HTR-8/SVneo (cell line): ENCODE data around the gene GET4.
A peak's percentile ranks its signal among the peaks of the same experiment; 100 is the strongest.
"Not testable (repeated sequence)": the region's sequence is repeated elsewhere in the genome, so short reads cannot be mapped to it uniquely, and the experiment has no call there.

Experiments used
- DNase-seq: peaks from one replicate; pipeline ENCODE4 v3.0.0; 2011; ENCODE audit warnings: low spot score, mixed read lengths; ENCODE audit not compliant: insufficient read length
- FAIRE-seq: peaks from 2 replicates; lab custom pipeline; 2011; peaks lifted over from hg19 to GRCh38; lab: Jason Lieb, UNC

Gene GET4

DNA sequence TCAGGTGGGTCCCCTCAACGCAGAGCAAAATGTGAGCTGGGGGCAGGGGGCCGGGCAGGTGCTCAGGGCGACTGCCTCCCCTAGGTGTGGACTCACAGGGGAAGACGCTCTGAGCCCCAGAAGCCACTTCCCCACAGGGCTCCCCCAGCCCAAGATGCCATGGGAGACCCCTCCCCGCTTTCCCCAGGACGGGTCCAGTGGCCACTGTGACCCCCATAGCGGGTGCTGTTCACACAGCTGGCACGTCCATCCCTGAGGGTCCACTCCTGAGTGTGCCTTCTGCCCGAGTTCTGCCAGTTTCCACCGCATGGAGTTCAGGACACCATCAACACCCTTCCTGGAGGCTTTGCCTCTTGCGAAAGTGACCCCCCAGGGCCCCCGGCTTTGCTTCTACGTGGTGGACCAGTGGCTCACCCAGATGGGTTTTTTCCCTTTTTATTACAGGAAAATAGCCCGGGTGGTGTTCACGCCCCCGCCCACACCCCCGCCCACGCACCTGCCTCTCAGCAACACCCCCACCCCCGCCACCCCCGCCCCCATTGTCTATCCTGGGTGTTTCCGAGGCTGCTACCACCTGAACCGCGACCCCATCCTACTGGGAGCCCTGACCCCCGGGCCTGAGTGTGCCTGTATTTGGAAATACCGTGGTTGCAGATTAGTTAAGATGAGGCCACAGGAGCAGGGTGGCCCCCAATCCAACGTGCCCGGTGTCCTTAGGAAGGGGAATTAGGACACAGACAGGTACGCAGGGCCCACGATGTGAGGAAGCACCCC is 46.2 kb downstream of the GET4 start:
- no peak for DNase-seq
- FAIRE-seq, result no peak

DNA sequence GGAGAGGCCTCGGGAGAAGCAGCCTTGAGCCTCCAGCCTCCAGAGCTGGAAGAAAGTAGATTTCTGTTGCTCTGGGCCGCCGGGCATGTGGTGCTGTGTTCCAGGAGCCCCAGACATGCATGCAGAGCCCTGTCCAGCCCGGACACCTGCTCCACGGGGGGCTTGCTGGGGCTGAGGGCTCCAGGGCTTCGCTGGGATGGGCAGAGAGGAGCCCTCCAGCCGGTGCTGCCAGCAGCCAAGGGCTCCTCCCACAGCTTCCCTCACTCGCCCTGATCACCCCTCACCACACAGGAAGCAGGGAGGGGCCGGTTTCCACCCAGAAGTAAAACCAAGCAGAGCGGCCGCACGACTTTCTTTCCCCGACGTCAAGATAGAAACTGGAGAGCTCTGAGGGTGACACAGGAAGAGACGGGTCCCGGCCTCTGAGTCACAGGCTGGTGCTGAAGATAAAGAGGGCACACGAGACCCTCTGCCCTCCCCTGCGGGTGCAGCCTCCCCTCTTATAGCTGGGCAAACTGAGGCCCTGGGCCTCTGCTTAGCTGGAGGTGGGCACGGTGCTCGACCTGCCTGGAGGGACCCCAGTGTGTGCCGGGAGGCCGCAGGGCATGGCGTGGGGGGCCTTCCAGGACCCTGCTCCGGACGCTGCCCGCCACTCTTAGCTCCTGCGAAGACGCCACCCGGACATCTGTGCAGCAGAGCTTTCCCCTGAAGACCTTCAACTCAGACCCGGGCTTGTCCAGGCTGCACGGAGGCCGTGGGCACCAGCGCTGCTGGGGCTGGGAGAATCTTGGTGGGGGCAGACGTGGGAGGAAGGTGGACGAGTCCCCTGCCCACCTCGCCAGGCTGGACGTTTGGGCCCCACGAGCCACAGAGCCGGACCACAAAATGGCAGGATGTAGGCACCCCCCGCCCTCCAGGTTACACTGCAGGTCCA is 47.0 kb downstream of the GET4 start:
- FAIRE-seq, result peak; percentile 42
- DNase-seq, result peak; percentile 86

DNA sequence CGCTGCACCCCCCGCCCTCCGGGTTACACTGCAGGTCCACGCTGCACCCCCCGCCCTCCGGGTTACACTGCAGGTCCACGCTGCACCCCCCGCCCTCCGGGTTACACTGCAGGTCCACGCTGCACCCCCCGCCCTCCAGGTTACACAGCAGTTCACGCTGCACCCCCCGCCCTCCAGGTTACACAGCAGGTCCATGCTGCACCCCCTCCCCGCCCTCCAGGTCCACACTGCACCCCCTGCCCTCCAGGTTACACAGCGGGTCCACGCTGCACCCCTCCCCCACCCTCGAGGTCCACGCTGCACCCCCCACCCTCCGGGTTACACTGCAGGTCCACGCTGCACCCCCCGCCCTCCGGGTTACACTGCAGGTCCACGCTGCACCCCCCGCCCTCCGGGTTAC is 47.7 kb downstream of the GET4 start:
- DNase-seq, FAIRE-seq: not testable (repeated sequence)

DNA sequence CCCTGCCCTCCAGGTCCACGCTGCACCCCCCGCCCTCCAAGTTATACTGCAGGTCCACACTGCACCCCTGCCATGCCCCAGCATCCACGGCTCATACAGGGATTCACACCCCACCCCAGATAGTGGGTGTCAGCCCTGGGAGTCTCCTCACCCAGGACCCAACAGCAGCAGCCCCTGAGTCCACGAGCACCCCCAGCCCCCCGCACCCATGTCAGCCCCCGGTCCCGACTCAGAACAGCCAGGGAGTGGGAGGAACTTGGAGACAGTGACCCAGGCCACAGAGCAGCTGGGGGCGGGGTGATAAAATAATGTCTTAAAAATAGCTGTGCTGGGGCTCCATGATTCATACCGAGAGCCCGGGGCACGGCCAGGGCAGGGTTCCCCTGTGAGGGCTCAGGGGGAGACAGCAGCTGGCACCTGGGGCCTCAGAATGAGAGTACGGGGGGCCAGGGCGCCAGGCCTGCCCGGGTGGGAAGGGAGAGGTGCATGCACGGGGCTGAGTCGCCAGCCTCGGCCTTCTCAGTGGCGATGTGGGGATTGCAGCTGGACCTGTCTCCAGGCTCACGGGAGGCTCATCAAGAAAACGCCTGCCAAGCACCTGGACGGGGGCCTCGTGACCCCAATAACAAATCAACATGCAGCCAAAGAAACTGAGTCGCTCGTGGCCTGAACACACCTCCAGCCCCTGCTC is 48.3 kb downstream of the GET4 start:
- DNase-seq (no peak), FAIRE-seq (no peak)

- DNase-seq (no peak), FAIRE-seq (no peak)
Measured at GRCh38 chr7:925601-926000, 49.2 kb downstream of the GET4 start.

DNA sequence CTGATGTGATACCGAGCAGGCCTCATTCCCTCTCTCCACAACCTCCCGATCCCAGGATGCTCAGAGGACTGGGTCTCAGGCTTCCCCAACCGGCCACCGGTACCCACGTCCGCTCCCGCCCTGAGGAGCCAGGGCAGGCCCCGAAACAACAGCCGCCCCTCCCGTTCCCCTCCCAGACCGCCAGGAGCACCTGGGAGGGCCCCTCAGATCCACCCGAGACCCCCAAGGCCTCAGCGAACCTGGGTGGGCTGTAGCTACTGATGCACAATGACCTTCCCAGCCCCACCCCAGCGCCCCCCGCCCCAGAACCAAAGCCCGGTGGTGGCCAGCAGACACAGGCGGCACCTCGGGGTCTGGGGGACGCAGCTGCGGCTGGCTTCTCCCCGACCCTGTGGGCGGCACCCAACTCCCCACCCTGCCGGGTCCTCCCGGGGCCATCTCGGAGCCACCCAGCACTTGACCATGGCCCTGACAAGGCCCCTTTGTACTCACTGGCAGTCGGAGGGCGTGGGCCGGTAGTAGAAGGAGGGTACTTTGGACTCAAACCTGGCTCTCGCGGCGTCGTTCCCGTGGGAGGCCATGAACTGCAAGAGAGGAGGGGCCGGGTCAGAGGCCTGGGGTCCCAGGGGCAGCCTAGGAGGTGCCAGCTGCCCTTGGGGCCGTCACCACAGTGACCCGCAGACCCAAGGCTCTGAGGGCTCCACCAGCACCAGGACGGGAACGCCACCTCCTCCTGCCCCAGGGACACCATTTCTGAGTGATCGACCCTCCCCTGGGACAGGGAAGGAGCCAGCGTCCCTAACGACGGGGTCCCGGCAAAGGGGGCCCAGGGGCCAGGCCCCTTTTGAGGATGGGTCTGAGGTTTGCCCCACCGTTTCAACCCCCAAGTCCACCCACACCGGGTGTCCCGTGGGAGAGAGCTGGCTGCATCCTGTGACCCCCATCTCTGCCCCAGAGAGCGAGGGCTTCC is 50.0 kb downstream of the GET4 start:
- no peak for FAIRE-seq
- DNase-seq, result no peak

GRCh38 chr7:927031-927671 is 50.8 kb downstream of the GET4 start:
- no peak for FAIRE-seq
- DNase-seq, result no peak

- FAIRE-seq (no peak), DNase-seq (no peak)
Measured at GRCh38 chr7:929311-929711, 53.0 kb downstream of the GET4 start.

DNA sequence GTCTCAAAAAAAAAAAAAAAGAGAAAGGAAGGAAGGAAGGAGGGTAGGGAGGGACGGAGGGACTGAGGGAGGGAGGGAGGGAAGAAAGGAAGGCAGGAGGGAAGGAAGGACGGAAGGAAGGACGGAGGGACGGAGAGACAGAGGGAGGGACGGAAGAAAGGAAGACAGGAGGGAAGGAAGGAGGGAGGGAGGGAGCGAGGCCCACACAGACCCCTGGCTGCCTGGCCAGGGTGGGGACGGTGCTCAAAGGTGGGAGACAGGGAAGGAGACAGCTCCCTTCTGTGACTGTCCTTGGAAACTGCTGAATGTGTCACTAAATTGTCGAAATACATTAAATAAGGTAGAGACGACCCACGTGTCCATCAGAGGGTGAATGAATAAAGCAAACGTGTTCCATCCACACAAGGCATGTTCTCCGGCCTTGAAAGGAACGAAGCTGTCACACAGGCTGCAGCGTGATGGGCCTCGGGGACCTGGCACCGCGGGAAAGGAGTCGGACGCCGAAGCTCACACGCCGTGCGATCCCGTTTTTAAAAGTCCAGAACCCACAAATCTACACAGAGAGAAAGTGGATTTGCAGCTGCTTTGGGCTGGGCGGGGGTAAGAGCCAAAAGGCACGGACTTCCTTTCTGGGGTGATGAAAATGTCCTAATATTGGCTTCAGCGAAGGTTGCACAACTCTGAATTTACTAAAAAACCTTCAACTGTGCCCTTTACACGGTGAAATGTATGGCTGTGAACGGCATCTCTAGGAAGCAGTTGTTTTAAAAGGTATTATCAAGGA is 54.8 kb downstream of the GET4 start:
- DNase-seq, result no peak
- FAIRE-seq, result peak; percentile 31

GRCh38 chr7:931871-932650 is 55.7 kb downstream of the GET4 start:
- DNase-seq (no peak), FAIRE-seq (no peak)

- FAIRE-seq, result no peak
Measured at GRCh38 chr7:932651-932975, 56.3 kb downstream of the GET4 start.

DNA sequence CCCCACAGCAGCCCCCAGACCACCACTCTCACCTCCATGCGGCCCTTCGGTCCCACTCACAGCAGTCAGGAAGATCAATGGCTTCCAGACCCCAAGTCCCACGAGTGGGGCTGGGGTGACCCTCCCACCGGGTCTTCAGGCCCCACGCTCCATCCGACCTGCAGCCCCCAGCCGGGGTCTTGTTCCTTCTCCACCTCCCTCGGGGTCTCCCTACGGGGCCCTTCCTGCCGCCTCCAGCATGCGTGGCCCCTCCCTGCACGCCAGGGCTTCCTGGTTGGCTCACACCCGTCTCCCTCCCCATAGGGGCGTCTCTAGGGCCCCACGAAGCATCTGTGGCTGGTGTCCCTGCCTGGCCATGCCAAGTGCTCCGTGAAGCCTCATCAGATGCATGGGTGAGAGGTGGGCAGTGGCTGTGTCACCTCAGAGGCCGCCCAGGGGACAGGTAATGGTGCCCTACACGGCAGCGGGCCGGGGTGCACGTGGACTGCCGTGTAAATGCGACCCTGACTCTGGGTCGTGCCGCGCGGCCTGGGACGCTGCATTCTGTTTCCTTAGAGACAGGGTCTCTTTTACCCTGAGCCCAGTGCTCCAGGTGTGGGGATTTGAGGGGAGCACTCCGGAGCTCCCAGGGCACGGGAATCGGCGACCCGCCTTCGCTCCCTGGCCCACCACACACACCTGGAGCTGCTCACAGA is 58.3 kb downstream of the GET4 start:
- DNase-seq, result no peak
- FAIRE-seq, result no peak

More at GRCh38 chr7:932651-932975, 56.3 kb downstream of the GET4 start:
- DNase-seq, result no peak

DNA sequence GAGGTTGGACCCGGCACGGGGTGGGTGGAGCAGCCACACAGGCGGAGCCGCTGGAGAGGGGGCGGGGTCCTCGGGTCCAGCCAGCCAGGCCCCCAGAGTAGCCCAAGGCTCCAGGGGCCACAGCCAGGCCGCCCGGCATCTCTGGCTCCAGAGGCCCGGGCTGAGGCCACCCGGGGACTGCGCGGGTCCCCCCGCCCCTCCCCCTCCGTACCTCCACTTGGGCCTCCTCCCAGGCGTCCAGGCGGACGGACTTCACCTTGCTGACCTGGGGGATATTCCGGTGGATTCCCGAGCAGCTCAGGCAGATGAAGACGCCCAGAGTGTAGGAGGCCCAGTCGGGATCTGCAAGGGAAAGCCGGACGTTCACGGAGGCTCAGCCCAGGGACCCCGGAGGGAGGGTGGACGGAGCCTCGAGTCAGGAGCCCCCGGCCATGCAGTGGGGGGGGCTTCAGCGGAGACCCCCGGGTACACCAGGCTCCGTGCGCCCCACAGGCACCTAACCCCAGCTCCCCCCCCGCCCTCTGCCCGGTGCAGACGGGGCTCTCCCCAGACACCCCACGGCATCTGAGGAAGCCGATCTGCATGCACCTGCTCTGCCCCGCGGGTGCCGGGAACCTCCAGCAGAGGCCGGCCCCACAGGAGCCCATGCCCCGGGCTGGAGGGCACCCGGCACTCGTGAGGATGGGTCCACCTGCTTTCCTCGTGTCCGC is 59.0 kb downstream of the GET4 start:
- FAIRE-seq (no peak), DNase-seq (no peak)

- DNase-seq (no peak), FAIRE-seq (no peak)
Measured at GRCh38 chr7:935874-936385, 59.6 kb downstream of the GET4 start.

DNA sequence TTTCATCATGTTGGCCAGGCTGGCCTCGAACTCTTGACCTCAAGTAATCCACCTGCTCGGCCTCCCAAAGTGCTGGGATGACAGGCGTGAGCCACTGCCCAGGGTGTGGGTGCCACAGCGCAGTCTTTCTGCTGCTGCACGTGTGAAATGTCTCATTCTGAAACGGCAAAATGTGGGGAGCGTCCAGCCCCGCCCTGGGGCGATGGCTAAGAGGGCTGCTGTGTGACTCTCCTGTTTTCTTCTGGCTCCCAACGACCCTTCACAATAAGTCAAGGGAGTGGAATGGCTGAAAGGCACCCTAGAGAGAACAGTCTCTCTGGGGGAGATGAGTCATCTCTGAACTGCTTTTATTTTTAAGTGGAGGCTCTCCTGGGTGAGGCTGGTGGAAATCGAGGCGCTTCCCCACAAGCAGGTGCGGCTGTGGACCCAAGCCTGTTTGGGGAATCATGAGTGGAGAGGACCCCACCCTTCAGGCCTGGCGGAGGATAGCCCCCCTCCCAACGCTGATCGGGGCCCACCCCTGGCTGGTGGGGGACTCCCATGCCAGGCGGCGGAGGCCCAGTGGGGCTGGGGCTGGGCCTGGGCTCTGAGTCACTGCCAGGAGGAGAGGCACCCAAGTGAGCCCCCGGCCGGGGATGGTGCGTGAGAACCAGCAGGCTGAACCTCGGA is 60.2 kb downstream of the GET4 start:
- peak; percentile 76 for DNase-seq
- FAIRE-seq, result no peak
